Keratinocyte (primary cell): Measurements from ENCODE around the gene CA5A. TPM values are rescaled to one million over a fixed set of nuclear protein-coding genes. Genes with fewer than 3 reads are reported as not detected.

Experiments used
- DNase-seq: peaks from one replicate; pipeline ENCODE4 v3.0.0-alpha.2; 2011; ENCODE audit warnings: low read depth, missing footprints, low spot score
- FAIRE-seq: peaks from 2 replicates; lab custom pipeline; 2011; peaks lifted over from hg19 to GRCh38; lab: Jason Lieb, UNC
- H2AFZ ChIP-seq: 2 replicates; pipeline ENCODE4 v1.6.0; 2012; ENCODE audit warnings: low read length, control low read depth, inconsistent platforms; ENCODE audit not compliant: control insufficient read depth
- H3K27ac ChIP-seq: 2 replicates; pipeline ENCODE4 v1.5.1; 2011; ENCODE audit warnings: low read length; ENCODE audit not compliant: control insufficient read depth, insufficient read depth
- H3K27me3 ChIP-seq: 3 replicates; pipeline ENCODE4 v1.6.0; 2011; ENCODE audit warnings: low read length; ENCODE audit not compliant: control insufficient read depth, insufficient read depth; ENCODE audit errors: extremely low read depth
- H3K36me3 ChIP-seq, 2 experiments: 2 replicates in 1 of 2; 3 replicates in 1 of 2; pipeline ENCODE4 v1.5.1; 2011; ENCODE audit warnings: low read length in 2 of 2, mild to moderate bottlenecking in 1 of 2; ENCODE audit not compliant: control insufficient read depth in 2 of 2, insufficient read depth in 2 of 2; ENCODE audit errors: extremely low read depth in 1 of 2
- H3K4me1 ChIP-seq: 3 replicates; pipeline ENCODE4 v1.5.1; 2011; ENCODE audit warnings: low read length; ENCODE audit not compliant: control insufficient read depth, insufficient read depth; ENCODE audit errors: extremely low read depth
- H3K4me2 ChIP-seq: 3 replicates; pipeline ENCODE4 v1.6.0; 2011; ENCODE audit warnings: low read depth, low read length; ENCODE audit not compliant: control insufficient read depth, insufficient read depth; ENCODE audit errors: extremely low read depth
- H3K4me3 ChIP-seq, 3 experiments: fragments of 200-600 bp in 1 of 3; sonication (generic) in 1 of 3; 2 replicates in 2 of 3; 3 replicates in 1 of 3; pipeline ENCODE4 v1.5.1; 2011 to 2016; ENCODE audit warnings: low read length in 3 of 3, mild to moderate bottlenecking in 3 of 3, control low read depth in 2 of 3, inconsistent platforms in 1 of 3, low read depth in 1 of 3, mixed read lengths in 1 of 3, mixed run types in 1 of 3, moderate library complexity in 1 of 3; ENCODE audit not compliant: control insufficient read depth in 2 of 3, insufficient read depth in 2 of 3; ENCODE audit errors: extremely low read depth in 1 of 3
- H3K79me2 ChIP-seq: 2 replicates; pipeline ENCODE4 v1.6.0; 2012; ENCODE audit warnings: low read length; ENCODE audit not compliant: control insufficient read depth, insufficient read depth
- H3K9ac ChIP-seq: 3 replicates; pipeline ENCODE4 v1.6.0; 2011; ENCODE audit warnings: low read length; ENCODE audit not compliant: control insufficient read depth, insufficient read depth; ENCODE audit errors: extremely low read depth
- H3K9me1 ChIP-seq: 3 replicates; pipeline ENCODE4 v1.6.0; 2011; ENCODE audit warnings: low read length; ENCODE audit not compliant: control insufficient read depth, insufficient read depth; ENCODE audit errors: extremely low read depth
- H3K9me3 ChIP-seq: 2 replicates; pipeline ENCODE4 v1.5.1; 2012; ENCODE audit warnings: low read depth, low read length; ENCODE audit not compliant: control insufficient read depth
- H4K20me1 ChIP-seq: 3 replicates; pipeline ENCODE4 v1.6.0; 2011; ENCODE audit warnings: low read length; ENCODE audit not compliant: control insufficient read depth, insufficient read depth; ENCODE audit errors: extremely low read depth
- CTCF ChIP-seq, 3 experiments: IDR thresholded peaks in 1 of 3; conservative IDR thresholded peaks in 1 of 3; optimal IDR thresholded peaks in 1 of 3; 2 replicates in 2 of 3; 3 replicates in 1 of 3; pipeline versions ENCODE3 to v1.5.1; 2011; ENCODE audit warnings: low read length in 3 of 3, mild to moderate bottlenecking in 3 of 3, moderate library complexity in 2 of 3, control low read depth in 1 of 3, inconsistent platforms in 1 of 3; ENCODE audit not compliant: insufficient read depth in 2 of 3; ENCODE audit errors: extremely low read depth in 1 of 3
- EZH2 ChIP-seq: IDR thresholded peaks from one replicate; pipeline ENCODE4 v1.6.1; 2012; ENCODE audit warnings: inconsistent platforms, mild to moderate bottlenecking, low read length, moderate library complexity
- dilution Hi-C: fragments of 300-500 bp; cut with MboI; formaldehyde crosslinking; loops from one replicate; pipeline ENCODE4 v1.7.0; 2020; ENCODE audit warnings: low sequenced_read_pairs; ENCODE audit not compliant: extremely low pct_ligation_motif_present
- polyA plus RNA-seq, 5 experiments: library from polyadenylated mRNA; depleted of rRNA in 3 of 5; stranded (reverse) in 3 of 5; stranded (forward) in 1 of 5; unstranded in 1 of 5; fragments of >200 nt; gene quantifications; 1 replicate in 1 of 5; 2 replicates in 3 of 5; 3 replicates in 1 of 5; pipeline versions ENCODE4 v1.2.1 to v1.2.3, GENCODE V29; 2011 to 2012; ENCODE audit warnings: missing spikeins in 2 of 5, low read depth in 1 of 5, low replicate concordance in 1 of 5

Gene CA5A
- polyA plus RNA-seq, 1 donor (not counting 4 experiments of a cell fraction or from before 2014, with no cell fraction given): not detected

- no peaks in the 10 kb centered on the region for H3K27me3 ChIP-seq
- dilution Hi-C loops: no loop called here
- no peak overlapping the region for H3K4me3 ChIP-seq
- H3K27ac ChIP-seq: no peak overlapping the region
- H3K79me2 ChIP-seq: peaks cover 95% of the 10 kb centered on the region
- H3K9me3 ChIP-seq: no peaks in the 10 kb centered on the region
- H2AFZ ChIP-seq: no peak overlapping the region
- DNase-seq (no peak), FAIRE-seq (no peak)
- no peak overlapping the region for H3K4me2 ChIP-seq
- H3K9ac ChIP-seq: no peak overlapping the region
- H4K20me1 ChIP-seq: peaks cover 63% of the 10 kb centered on the region
- no peak for TF ChIP-seq EZH2
- peak in 1 of 3 experiments; percentile 2 for TF ChIP-seq CTCF (optimal IDR thresholded peaks at IDR 0.05 in 1 of 3, IDR thresholded peaks at IDR 0.05 in 1 of 3, conservative IDR thresholded peaks at IDR 0.05 in 1 of 3; ENCODE audit: extremely low read depth in 1 of 3, insufficient read depth in 2 of 3, low read length in 3 of 3)
- peaks cover 55 to 91% of the 10 kb centered on the region in 2 experiments for H3K36me3 ChIP-seq
- peaks cover 3% of the 10 kb centered on the region for H3K9me1 ChIP-seq
- peaks cover 21% of the 10 kb centered on the region for H3K4me1 ChIP-seq
Observed at GRCh38 chr16:87844120-87844733, 92.1 kb downstream of the CA5A start.

- FAIRE-seq (no peak), DNase-seq (no peak)
- Histone ChIP-seq H3K9ac (peak overlapping the region; percentile 9), H3K9me1 (peaks cover 3% of the 10 kb centered on the region), H3K27ac (no peak overlapping the region), H3K36me3 (peaks cover 56 to 91% of the 10 kb centered on the region in 2 experiments), H3K9me3 (no peaks in the 10 kb centered on the region), H3K27me3 (no peaks in the 10 kb centered on the region), H3K4me3 (no peak overlapping the region), H3K4me1 (peaks cover 21% of the 10 kb centered on the region), H3K4me2 (no peak overlapping the region), H2AFZ (no peak overlapping the region), H3K79me2 (peaks cover 90% of the 10 kb centered on the region), H4K20me1 (peaks cover 59% of the 10 kb centered on the region)
- dilution Hi-C loops: no loop called here
- TF ChIP-seq CTCF (optimal IDR thresholded peaks at IDR 0.05 in 1 of 3, IDR thresholded peaks at IDR 0.05 in 1 of 3, conservative IDR thresholded peaks at IDR 0.05 in 1 of 3; ENCODE audit: extremely low read depth in 1 of 3, insufficient read depth in 2 of 3, low read length in 3 of 3) (no peak), EZH2 (no peak)
Observed at GRCh38 chr16:87843678-87844105, 92.6 kb downstream of the CA5A start.
